Mesendoderm (in vitro differentiated cells): ENCODE measurements around the gene MAGED1.

ENCODE experiments used
- DNase-seq: peaks from one replicate; pipeline ENCODE4 v3.0.0; 2013
- H2AK5ac ChIP-seq: 2 replicates; pipeline ENCODE4 v1.6.1; 2013; ENCODE audit warnings: low read length, inconsistent platforms
- H2BK120ac ChIP-seq: 2 replicates; pipeline ENCODE4 v1.6.1; 2013; ENCODE audit warnings: low read depth, mild to moderate bottlenecking, low read length, moderate library complexity, mixed read lengths
- H2BK15ac ChIP-seq: replicated peaks from 2 replicates; pipeline ENCODE4 v1.6.1; 2013; ENCODE audit warnings: low read depth, mild to moderate bottlenecking, moderate library complexity
- H2BK5ac ChIP-seq: 2 replicates; pipeline ENCODE4 v1.6.1; 2013; ENCODE audit warnings: low read length, inconsistent platforms
- H3K18ac ChIP-seq: 2 replicates; pipeline ENCODE4 v1.6.1; 2013; ENCODE audit warnings: mild to moderate bottlenecking, low read length, mixed read lengths
- H3K23ac ChIP-seq: one replicate; pipeline ENCODE4 v1.6.1; 2013; ENCODE audit warnings: low read length
- H3K27ac ChIP-seq: 2 replicates; pipeline ENCODE4 v1.5.1; 2013; ENCODE audit warnings: low read depth, mild to moderate bottlenecking, inconsistent platforms, low read length, moderate library complexity
- H3K27me3 ChIP-seq: 2 replicates; pipeline ENCODE4 v1.6.1; 2013; ENCODE audit warnings: low read length, control low read depth, mild to moderate bottlenecking, inconsistent platforms; ENCODE audit not compliant: insufficient read depth, poor library complexity
- H3K36me3 ChIP-seq: 2 replicates; pipeline ENCODE4 v1.6.1; 2013; ENCODE audit warnings: low read length, inconsistent platforms; ENCODE audit not compliant: control insufficient read depth, insufficient read depth
- H3K4ac ChIP-seq: one replicate; pipeline ENCODE4 v1.6.1; 2013; ENCODE audit warnings: low read depth, mild to moderate bottlenecking, low read length, moderate library complexity
- H3K4me1 ChIP-seq: 2 replicates; pipeline ENCODE4 v1.6.1; 2013; ENCODE audit warnings: low read depth, low read length, inconsistent platforms; ENCODE audit not compliant: control insufficient read depth
- H3K4me2 ChIP-seq: 2 replicates; pipeline ENCODE4 v1.6.1; 2013; ENCODE audit warnings: low read length
- H3K4me3 ChIP-seq: 2 replicates; pipeline ENCODE4 v1.5.1; 2013; ENCODE audit warnings: mild to moderate bottlenecking, low read length
- H3K56ac ChIP-seq: one replicate; pipeline ENCODE4 v1.6.1; 2013; ENCODE audit warnings: low read length
- H3K79me1 ChIP-seq: 2 replicates; pipeline ENCODE4 v1.6.1; 2013; ENCODE audit warnings: low read length, inconsistent platforms
- H3K79me2 ChIP-seq: 2 replicates; pipeline ENCODE4 v1.6.1; 2013; ENCODE audit warnings: mild to moderate bottlenecking, low read length; ENCODE audit not compliant: control insufficient read depth, insufficient read depth
- H3K9ac ChIP-seq: 2 replicates; pipeline ENCODE4 v1.6.1; 2013; ENCODE audit warnings: low read length, inconsistent platforms
- H4K5ac ChIP-seq: one replicate; pipeline ENCODE4 v1.6.1; 2013; ENCODE audit warnings: low read length
- H4K8ac ChIP-seq: one replicate; pipeline ENCODE4 v1.6.1; 2013; ENCODE audit warnings: low read depth, mild to moderate bottlenecking, control low read depth, low read length, moderate library complexity
- WGBS: extraction: QIAGEN DNeasy Blood & Tissue Kit; methylation state at CpG from one replicate; pipeline ENCODE4 v1.1.7; 2013; ENCODE audit warnings: low lambda C conversion rate, missing lambda C conversion rate; ENCODE audit not compliant: insufficient coverage; ENCODE audit errors: extremely low coverage; 5-methylcytosine and 5-hydroxymethylcytosine counted together

The MAGED1 gene

GRCh38 chrX:51867626-51868025 is 25.8 kb upstream of the MAGED1 start:
- H2AK5ac ChIP-seq = no peak overlapping the region
- WGBS = no CpG with 5 or more reads among the region's 1 CpG
- no peaks in the 10 kb centered on the region for H3K4me1 ChIP-seq
- H3K36me3 ChIP-seq = no peaks in the 10 kb centered on the region
- no peak overlapping the region for H2BK15ac ChIP-seq
- no peak overlapping the region for H2BK120ac ChIP-seq
- no peak overlapping the region for H3K4me2 ChIP-seq
- no peak overlapping the region for H3K27ac ChIP-seq
- no peak overlapping the region for H3K18ac ChIP-seq
- peaks cover 20% of the 10 kb centered on the region for H3K79me2 ChIP-seq
- H4K5ac ChIP-seq = no peak overlapping the region
- no peak overlapping the region for H3K9ac ChIP-seq
- no peak for DNase-seq
- H2BK5ac ChIP-seq = no peak overlapping the region
- no peak overlapping the region for H4K8ac ChIP-seq
- H3K27me3 ChIP-seq = no peaks in the 10 kb centered on the region
- H3K23ac ChIP-seq = no peak overlapping the region
- no peak overlapping the region for H3K4me3 ChIP-seq
- H3K79me1 ChIP-seq = peaks cover 4% of the 10 kb centered on the region
- no peak overlapping the region for H3K56ac ChIP-seq
- H3K4ac ChIP-seq = no peak overlapping the region

- H2BK15ac ChIP-seq = no peak overlapping the region
- peaks cover 4% of the 10 kb centered on the region for H3K79me1 ChIP-seq
- no peak overlapping the region for H3K18ac ChIP-seq
- no peaks in the 10 kb centered on the region for H3K27me3 ChIP-seq
- H2BK5ac ChIP-seq = no peak overlapping the region
- H3K4me2 ChIP-seq = no peak overlapping the region
- no peak overlapping the region for H3K4me3 ChIP-seq
- no peaks in the 10 kb centered on the region for H3K4me1 ChIP-seq
- no peak overlapping the region for H4K5ac ChIP-seq
- peaks cover 15% of the 10 kb centered on the region for H3K79me2 ChIP-seq
- no peak overlapping the region for H3K4ac ChIP-seq
- H4K8ac ChIP-seq = no peak overlapping the region
- no peak overlapping the region for H3K9ac ChIP-seq
- no peak overlapping the region for H2AK5ac ChIP-seq
- no CpG with 5 or more reads among the region's 2 CpGs for WGBS
- no peak overlapping the region for H3K27ac ChIP-seq
- H3K36me3 ChIP-seq = no peaks in the 10 kb centered on the region
- no peak overlapping the region for H3K56ac ChIP-seq
- no peak for DNase-seq
- H3K23ac ChIP-seq = no peak overlapping the region
- no peak overlapping the region for H2BK120ac ChIP-seq
These were observed 23.1 kb upstream of the MAGED1 start for GRCh38 chrX:51870354-51870753.

GRCh38 chrX:51874123-51874522 is 19.3 kb upstream of the MAGED1 start:
- Histone ChIP-seq H3K4me2 (no peak overlapping the region), H3K79me1 (no peaks in the 10 kb centered on the region), H3K23ac (no peak overlapping the region), H3K56ac (no peak overlapping the region), H3K18ac (no peak overlapping the region), H3K27ac (no peak overlapping the region), H3K9ac (no peak overlapping the region), H4K5ac (no peak overlapping the region), H4K8ac (no peak overlapping the region), H2AK5ac (no peak overlapping the region), H2BK15ac (no peak overlapping the region), H2BK120ac (no peak overlapping the region), H3K27me3 (no peaks in the 10 kb centered on the region), H3K4me1 (no peaks in the 10 kb centered on the region), H3K79me2 (no peaks in the 10 kb centered on the region), H3K36me3 (no peaks in the 10 kb centered on the region), H3K4me3 (no peak overlapping the region), H3K4ac (no peak overlapping the region), H2BK5ac (no peak overlapping the region)
- DNase-seq = no peak
- no CpG with 5 or more reads among the region's 1 CpG for WGBS

GRCh38 chrX:51876441-51876840 is 17.0 kb upstream of the MAGED1 start:
- Histone ChIP-seq H2AK5ac (no peak overlapping the region), H2BK120ac (no peak overlapping the region), H3K27me3 (no peaks in the 10 kb centered on the region), H2BK5ac (no peak overlapping the region), H3K18ac (no peak overlapping the region), H3K23ac (no peak overlapping the region), H3K56ac (no peak overlapping the region), H2BK15ac (no peak overlapping the region), H3K4me1 (no peaks in the 10 kb centered on the region), H3K36me3 (no peaks in the 10 kb centered on the region), H3K4me3 (no peak overlapping the region), H3K9ac (no peak overlapping the region), H4K8ac (no peak overlapping the region), H3K27ac (no peak overlapping the region), H3K4me2 (no peak overlapping the region), H3K79me1 (no peaks in the 10 kb centered on the region), H3K79me2 (no peaks in the 10 kb centered on the region), H3K4ac (no peak overlapping the region), H4K5ac (no peak overlapping the region)
- WGBS = no CpG with 5 or more reads among the region's 1 CpG
- no peak for DNase-seq

- WGBS = no CpG with 5 or more reads among the region's 1 CpG
- no peak overlapping the region for H3K9ac ChIP-seq
- H2BK5ac ChIP-seq = no peak overlapping the region
These were observed 15.4 kb upstream of the MAGED1 start for GRCh38 chrX:51878056-51878455.

GRCh38 chrX:51889851-51890250 is 3.6 kb upstream of the MAGED1 start:
- no peaks in the 10 kb centered on the region for H3K27me3 ChIP-seq
- H3K23ac ChIP-seq = no peak overlapping the region
- no peak for DNase-seq
- no peak overlapping the region for H3K9ac ChIP-seq
- no peak overlapping the region for H2BK15ac ChIP-seq
- no peaks in the 10 kb centered on the region for H3K79me2 ChIP-seq
- H3K79me1 ChIP-seq = no peaks in the 10 kb centered on the region
- H3K36me3 ChIP-seq = no peaks in the 10 kb centered on the region
- H3K4me2 ChIP-seq = no peak overlapping the region
- H2BK5ac ChIP-seq = no peak overlapping the region
- no peak overlapping the region for H3K4ac ChIP-seq
- no peak overlapping the region for H2AK5ac ChIP-seq
- H3K56ac ChIP-seq = no peak overlapping the region
- no peak overlapping the region for H2BK120ac ChIP-seq
- H4K8ac ChIP-seq = no peak overlapping the region
- no peaks in the 10 kb centered on the region for H3K4me1 ChIP-seq
- no peak overlapping the region for H3K27ac ChIP-seq
- H3K18ac ChIP-seq = no peak overlapping the region
- no peak overlapping the region for H4K5ac ChIP-seq
- H3K4me3 ChIP-seq = no peak overlapping the region

More at GRCh38 chrX:51878056-51878455, 15.4 kb upstream of the MAGED1 start:
- H2BK15ac ChIP-seq = no peak overlapping the region
- H3K4me3 ChIP-seq = no peak overlapping the region
- H3K27me3 ChIP-seq = no peaks in the 10 kb centered on the region
- H2AK5ac ChIP-seq = no peak overlapping the region
- no peak overlapping the region for H3K56ac ChIP-seq
- no peaks in the 10 kb centered on the region for H3K4me1 ChIP-seq
- no peaks in the 10 kb centered on the region for H3K79me2 ChIP-seq
- no peak for DNase-seq
- no peak overlapping the region for H2BK120ac ChIP-seq
- H3K4me2 ChIP-seq = no peak overlapping the region
- no peak overlapping the region for H3K23ac ChIP-seq
- H4K8ac ChIP-seq = no peak overlapping the region
- no peak overlapping the region for H3K27ac ChIP-seq
- H4K5ac ChIP-seq = no peak overlapping the region
- H3K4ac ChIP-seq = no peak overlapping the region
- no peak overlapping the region for H3K18ac ChIP-seq
- no peaks in the 10 kb centered on the region for H3K36me3 ChIP-seq
- H3K79me1 ChIP-seq = no peaks in the 10 kb centered on the region
